IPS-NIHi11 (cell line): ENCODE data around the gene MYRIP.

ENCODE experiments used
- DNase-seq: peaks from one replicate; pipeline ENCODE4 v3.0.0; 2012; ENCODE audit warnings: mixed read lengths, low spot score

MYRIP gene

DNA sequence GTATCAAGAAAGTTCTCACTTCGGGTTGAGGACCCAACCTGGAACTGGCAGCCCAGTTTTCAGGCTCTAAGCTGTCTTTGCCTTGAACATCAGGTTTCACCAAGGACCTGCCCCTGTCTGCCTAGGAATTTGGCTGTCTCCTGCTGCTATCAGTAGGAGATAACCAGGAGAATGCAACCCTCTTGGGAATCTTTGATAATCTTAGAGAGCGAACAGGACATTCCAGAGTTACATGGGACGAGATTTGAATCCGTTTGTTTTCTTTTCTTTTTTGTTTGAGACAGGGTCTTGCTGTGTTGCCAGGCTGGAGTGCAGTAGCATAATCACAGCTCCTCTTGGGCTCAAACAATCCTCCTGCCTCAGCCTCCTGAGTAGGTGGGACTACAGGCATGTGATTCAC, 482.1 kb downstream of the MYRIP start:
- no peak for DNase-seq

DNA sequence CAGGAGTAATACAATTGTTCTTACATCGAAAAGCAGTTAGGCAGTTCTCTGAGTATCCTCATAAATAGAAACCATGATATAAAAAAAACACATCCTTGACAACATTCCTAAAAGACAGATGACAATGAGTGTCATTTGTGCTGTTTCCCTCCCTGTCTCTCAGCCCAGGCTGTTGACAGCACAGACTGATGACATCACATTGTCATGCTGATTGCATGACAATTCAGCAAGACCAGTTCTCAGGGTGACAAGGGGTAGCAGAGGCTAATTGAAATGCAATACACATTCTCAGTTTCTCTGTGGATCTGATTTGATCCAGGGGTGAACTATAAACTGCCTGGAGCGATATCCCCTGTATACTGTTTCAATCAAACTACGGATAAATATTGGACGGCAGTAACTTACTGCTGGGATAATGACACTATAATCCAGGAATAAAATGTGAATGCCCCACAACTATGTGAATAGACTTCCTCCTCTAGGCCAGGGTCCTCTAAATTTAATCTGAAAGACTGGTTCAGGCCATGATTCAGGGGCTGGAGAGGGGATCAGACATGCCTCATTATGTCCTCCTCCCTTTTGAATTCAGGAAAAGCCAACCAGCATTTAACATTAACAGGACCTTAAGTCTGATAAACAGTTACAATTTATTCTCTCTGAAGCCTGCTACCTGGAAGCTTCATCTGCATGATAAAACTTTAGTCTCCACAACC, 483.4 kb downstream of the MYRIP start:
- DNase-seq: peak; percentile 77

DNA sequence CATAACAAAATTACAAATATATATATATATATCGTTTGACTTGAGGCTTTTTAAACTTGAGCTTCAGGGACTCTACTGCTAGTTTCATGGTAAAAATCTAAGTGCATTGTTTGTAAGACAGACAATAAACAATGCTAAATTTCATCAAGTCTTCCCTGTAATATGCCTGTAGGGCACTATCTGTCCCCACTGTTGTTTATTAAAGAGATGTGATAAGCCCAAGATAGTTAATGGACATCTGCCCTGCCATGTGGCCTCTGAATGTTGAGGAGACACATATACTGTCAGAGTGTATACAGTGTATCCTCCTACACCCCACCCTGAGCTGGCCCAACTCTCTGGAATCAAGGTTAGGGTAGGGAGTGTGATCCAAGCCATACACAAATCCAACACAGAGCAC, 485.0 kb downstream of the MYRIP start:
- no peak for DNase-seq

DNA sequence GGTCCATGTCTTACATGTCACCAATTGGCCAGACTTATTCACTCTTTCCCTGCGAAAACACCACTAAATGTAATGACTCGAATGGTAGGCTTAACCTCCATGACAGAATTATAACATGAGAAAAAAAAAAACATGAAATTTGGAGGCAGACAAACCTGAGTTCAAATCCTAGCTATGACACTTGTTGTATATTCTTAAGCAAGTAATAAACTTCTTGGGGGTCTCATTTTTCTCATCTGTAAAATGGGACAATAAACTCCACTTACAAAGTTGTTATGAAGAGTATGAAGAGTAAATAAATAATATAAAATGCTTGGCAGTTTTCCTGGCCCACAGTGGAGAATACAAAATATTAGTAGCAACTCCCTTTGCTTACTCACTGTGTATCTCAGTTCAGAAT, 488.7 kb downstream of the MYRIP start:
- DNase-seq: no peak

DNA sequence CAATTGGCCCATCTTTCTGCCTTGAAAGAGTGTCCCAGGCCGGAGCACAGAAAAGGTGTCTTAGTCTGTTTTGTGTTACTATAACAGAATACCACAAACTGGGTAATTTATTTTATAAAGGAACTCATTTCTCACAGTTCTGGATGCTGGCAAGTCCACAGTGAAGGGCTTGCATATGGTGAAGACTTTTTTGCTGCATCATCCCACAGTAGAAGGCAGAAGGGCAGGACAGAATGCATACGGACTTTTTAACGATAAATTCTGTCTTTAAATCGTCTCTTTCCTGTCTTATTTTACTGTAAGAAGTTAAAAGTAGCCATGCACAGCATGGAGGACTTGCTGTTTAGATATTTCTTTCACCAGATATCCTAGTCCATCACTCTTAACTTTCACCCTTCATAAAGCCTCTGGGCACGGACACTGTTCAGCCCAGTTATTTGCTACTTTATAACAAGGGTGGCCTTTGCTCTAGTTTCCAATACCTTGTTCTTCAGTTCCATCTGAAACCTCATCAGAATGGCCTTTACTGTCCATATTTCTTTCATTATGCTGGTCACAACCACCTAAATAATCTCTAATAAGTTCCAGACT, 489.8 kb downstream of the MYRIP start:
- no peak for DNase-seq

DNA sequence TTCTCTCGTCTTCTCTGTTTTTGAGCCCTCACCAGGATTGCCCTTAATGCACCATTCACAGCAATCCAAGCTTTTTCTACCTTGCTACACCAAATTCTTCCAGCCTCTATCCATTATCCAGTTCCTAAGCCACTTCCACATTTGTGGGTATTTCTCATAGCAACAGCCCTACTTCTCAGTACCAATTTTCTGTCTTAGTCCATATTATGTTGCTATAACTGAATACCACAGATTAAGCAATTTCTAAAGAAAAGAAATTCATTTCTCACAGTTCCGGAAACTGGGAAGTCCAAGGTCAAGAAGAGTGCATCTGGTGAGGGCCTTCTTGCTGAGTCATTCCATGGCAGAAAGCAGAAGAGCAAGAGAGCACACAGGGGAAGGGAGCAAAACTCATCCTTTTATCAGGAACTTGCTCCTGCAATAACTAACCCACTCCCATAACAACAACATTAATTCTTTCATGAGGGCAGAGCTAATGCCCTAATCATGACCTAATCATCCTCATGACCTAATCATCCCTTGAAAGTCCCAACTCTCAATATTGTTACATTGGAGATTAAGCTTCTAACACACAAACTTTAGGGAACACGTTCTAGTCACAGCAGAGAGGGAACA, 490.4 kb downstream of the MYRIP start:
- DNase-seq: no peak

DNA sequence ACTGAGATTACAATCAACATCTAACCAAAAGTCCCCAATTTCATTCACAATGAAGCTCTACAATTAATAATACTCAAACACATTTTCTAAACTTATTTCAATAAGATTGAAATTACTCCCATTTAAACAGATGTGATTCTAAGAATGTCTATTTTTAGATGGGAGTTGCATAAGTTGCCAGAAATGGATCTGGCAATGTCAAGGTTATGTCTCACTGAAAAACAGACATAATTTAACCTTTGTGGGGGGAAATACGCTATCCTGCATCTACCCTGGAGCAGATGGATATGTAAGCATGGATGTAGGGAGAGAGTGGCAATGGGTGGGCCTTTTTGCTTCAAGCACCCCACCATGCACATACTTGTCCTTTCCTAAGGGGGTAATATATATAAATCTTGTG, 493.4 kb downstream of the MYRIP start:
- no peak for DNase-seq

DNA sequence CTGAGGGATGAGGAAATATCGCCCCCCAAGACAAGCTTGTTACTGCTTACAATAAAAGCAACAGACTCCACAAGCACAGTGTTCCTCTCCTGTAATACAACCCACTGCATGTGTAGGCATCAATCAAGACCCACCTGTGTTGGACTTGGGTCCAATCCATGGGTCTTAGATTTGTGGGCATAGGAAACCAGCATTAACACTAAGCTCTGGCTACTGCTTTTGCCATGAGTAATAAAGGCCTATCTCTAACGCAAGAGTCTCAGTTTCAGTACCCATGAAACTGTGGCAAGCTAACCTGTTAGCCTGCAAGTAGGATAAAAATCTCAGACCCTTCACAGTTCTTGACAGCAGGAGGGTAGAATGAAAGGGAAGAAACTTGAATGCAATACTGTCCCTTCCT, 494.9 kb downstream of the MYRIP start:
- no peak for DNase-seq

DNA sequence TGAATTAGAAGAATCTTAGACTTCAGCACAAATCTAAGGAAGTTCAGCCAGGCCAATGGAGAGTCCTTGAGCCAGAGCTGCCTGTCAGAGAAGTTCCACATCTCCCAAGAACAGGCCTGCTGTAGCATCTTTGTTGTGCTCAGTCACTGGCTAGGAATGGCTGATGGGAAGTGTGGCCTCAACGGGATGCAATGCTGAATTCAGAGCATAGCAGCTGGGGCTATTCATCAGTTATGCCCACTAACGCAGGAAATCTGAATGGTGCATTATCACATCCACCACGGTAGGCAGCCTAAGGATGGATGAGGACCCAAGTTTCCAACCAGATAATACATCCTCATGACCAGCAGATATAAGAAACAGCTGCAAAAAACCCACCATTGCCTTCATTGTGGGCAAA, 496.9 kb downstream of the MYRIP start:
- no peak for DNase-seq

DNA sequence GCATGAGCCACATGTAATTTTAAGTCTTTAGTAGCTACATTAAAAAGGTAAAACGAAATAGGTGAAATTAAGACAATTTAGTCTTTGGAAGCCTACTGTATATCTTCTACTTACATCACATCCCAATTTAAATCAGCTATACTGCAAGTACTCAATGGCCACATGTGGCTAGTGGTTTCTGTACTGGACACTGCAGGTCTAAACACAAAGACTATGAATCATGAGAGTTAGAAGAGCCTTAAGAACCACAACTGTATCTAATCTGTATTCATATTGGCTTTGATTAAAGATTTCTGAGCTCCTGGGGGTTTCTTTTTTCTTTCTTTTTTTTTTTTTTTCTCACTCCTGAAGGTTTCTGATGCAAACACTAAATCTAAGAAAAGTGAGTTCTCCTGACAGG, 497.8 kb downstream of the MYRIP start:
- DNase-seq: no peak

DNA sequence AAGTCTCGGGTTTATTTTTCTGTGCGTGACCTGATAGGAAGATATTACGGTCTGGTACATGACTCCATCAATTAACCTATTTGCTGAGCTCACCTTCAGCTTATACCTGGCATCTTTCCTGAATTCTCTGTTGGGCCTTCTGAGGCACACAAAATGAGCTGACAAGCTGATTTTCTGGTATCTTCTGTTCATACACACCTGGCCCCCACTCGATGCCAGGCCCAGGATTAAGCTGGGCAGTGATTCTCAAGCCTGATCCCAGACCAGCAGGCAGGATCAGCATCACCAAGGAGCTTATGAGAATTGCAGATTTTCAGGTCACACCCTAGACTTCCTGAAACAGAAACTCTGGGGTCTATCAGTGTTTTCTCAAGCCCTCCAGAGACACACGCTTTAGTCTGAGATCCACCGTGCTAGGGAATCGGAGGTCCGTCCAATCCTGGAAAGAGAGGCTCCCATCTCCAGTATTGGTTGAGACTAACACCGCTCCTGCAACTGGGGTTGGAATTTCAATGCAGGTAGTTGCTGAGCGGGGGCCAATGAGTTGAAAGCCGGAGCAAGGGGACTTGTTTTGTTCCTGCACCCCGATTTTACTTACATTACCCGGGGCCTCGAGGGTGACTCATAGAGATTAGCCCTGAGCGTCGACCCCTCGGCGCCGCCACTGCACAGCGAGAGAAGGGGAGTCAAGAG, 499.5 kb downstream of the MYRIP start:
- no peak for DNase-seq

DNA sequence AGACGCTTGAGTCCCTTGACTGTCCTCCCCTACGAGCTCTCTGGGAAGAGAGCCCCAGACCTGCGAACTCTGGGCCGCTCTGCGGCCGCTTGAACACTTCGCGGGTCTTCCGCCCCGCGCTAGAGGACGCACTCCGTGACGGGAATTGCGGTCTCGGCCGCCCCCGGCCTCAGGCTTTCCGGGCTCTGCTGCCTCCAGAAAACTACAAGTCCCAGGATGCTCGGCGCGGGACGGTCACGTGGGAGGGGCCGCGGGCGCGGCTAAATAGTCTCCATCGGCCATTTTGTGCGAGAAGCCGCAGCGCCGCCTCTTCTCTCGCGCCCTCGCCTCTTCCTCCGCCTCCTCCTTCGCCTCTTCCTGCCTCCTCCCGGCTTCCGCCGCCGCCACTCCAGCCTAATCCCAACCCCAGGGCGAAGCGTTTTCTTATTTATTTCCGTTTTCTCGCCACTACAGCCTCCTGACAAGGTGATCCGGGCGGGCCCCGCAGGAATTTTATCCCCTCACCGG, 500.1 kb downstream of the MYRIP start, which contains the start of gene EIF1B:
Gene EIF1B, plus strand, starts transcription at position 290 of the 507 bp plus-strand sequence. CDS start 235 bp downstream, outside the sequence.
- DNase-seq: peak; percentile 95
